Measurements from ENCODE around the gene PRH1.

The PRH1 gene

GRCh38 chr12:10891937-10892336 is 7.9 kb upstream of the PRH1 start:
- Histone ChIP-seq H3K4me1 (ENCODE audit: control insufficient read depth, insufficient read depth, low read length) (0 out of 2 replicates have a peak, but pooled peaks cover 4% of the 10 kb centered on the region), H3K4me3 (ENCODE audit: low read depth, low read length) (no peak overlapping the region), H3K27ac (ENCODE audit: low read depth, low read length) (no peak overlapping the region)

GRCh38 chr12:10889226-10889625 is 5.2 kb upstream of the PRH1 start:
- Histone ChIP-seq H3K27ac (ENCODE audit: low read depth, low read length) (no peak overlapping the region), H3K4me3 (ENCODE audit: low read depth, low read length) (no peak overlapping the region), H3K27me3 (ENCODE audit: control insufficient read depth, insufficient read depth, low read length) (no peaks in the 10 kb centered on the region), H3K36me3 (ENCODE audit: control insufficient read depth, insufficient read depth, low read length) (no peaks in the 10 kb centered on the region), H3K9ac (ENCODE audit: low read depth, low read length) (no peak overlapping the region), H3K4me1 (ENCODE audit: control insufficient read depth, insufficient read depth, low read length) (0 out of 2 replicates have a peak, but pooled peaks cover 4% of the 10 kb centered on the region), H3K9me3 (ENCODE audit: control insufficient read depth, insufficient read depth, low read length) (no peaks in the 10 kb centered on the region)

More at GRCh38 chr12:10891937-10892336, 7.9 kb upstream of the PRH1 start:
- Histone ChIP-seq H3K36me3 (ENCODE audit: control insufficient read depth, insufficient read depth, low read length) (no peaks in the 10 kb centered on the region), H3K9ac (ENCODE audit: low read depth, low read length) (no peak overlapping the region), H3K9me3 (ENCODE audit: control insufficient read depth, insufficient read depth, low read length) (no peaks in the 10 kb centered on the region), H3K27me3 (ENCODE audit: control insufficient read depth, insufficient read depth, low read length) (no peaks in the 10 kb centered on the region)

- Histone ChIP-seq H3K27ac (ENCODE audit: low read depth, low read length) (no peak overlapping the region), H3K4me3 (ENCODE audit: low read depth, low read length) (no peak overlapping the region), H3K27me3 (ENCODE audit: control insufficient read depth, insufficient read depth, low read length) (no peaks in the 10 kb centered on the region), H3K4me1 (ENCODE audit: control insufficient read depth, insufficient read depth, low read length) (no peaks in the 10 kb centered on the region), H3K9ac (ENCODE audit: low read depth, low read length) (no peak overlapping the region), H3K36me3 (ENCODE audit: control insufficient read depth, insufficient read depth, low read length) (no peaks in the 10 kb centered on the region; the same call in 1 of the 2 replicates), H3K9me3 (ENCODE audit: control insufficient read depth, insufficient read depth, low read length) (no peaks in the 10 kb centered on the region)
Measured at GRCh38 chr12:10873378-10873777, 10.7 kb downstream of the PRH1 start.

- Histone ChIP-seq H3K27me3 (ENCODE audit: control insufficient read depth, insufficient read depth, low read length) (no peaks in the 10 kb centered on the region), H3K4me3 (ENCODE audit: low read depth, low read length) (no peak overlapping the region), H3K9ac (ENCODE audit: low read depth, low read length) (no peak overlapping the region)
Measured at GRCh38 chr12:10867381-10867780, 16.7 kb downstream of the PRH1 start.

GRCh38 chr12:10863512-10864218 is 20.4 kb downstream of the PRH1 start:
- Histone ChIP-seq H3K27ac (ENCODE audit: low read depth, low read length) (no peak overlapping the region), H3K36me3 (ENCODE audit: control insufficient read depth, insufficient read depth, low read length) (no peaks in the 10 kb centered on the region), H3K4me1 (ENCODE audit: control insufficient read depth, insufficient read depth, low read length) (no peaks in the 10 kb centered on the region), H3K27me3 (ENCODE audit: control insufficient read depth, insufficient read depth, low read length) (no peaks in the 10 kb centered on the region), H3K9ac (ENCODE audit: low read depth, low read length) (no peak overlapping the region), H3K9me3 (ENCODE audit: control insufficient read depth, insufficient read depth, low read length) (0 out of 2 replicates have a peak, but pooled peaks cover 1% of the 10 kb centered on the region), H3K4me3 (ENCODE audit: low read depth, low read length) (no peak overlapping the region)

More at GRCh38 chr12:10867381-10867780, 16.7 kb downstream of the PRH1 start:
- H3K4me1 ChIP-seq (ENCODE audit: control insufficient read depth, insufficient read depth, low read length), result no peaks in the 10 kb centered on the region
- H3K27ac ChIP-seq (ENCODE audit: low read depth, low read length), result no peak overlapping the region
- no peaks in the 10 kb centered on the region for H3K36me3 ChIP-seq (ENCODE audit: control insufficient read depth, insufficient read depth, low read length)
- H3K9me3 ChIP-seq (ENCODE audit: control insufficient read depth, insufficient read depth, low read length), result no peaks in the 10 kb centered on the region

GRCh38 chr12:10861366-10861765 is 22.7 kb downstream of the PRH1 start:
- Histone ChIP-seq H3K9me3 (ENCODE audit: control insufficient read depth, insufficient read depth, low read length) (peaks cover 14% of the 10 kb centered on the region), H3K9ac (ENCODE audit: low read depth, low read length) (no peak overlapping the region), H3K4me1 (ENCODE audit: control insufficient read depth, insufficient read depth, low read length) (no peaks in the 10 kb centered on the region), H3K27me3 (ENCODE audit: control insufficient read depth, insufficient read depth, low read length) (no peaks in the 10 kb centered on the region), H3K36me3 (ENCODE audit: control insufficient read depth, insufficient read depth, low read length) (no peaks in the 10 kb centered on the region), H3K27ac (ENCODE audit: low read depth, low read length) (no peak overlapping the region), H3K4me3 (ENCODE audit: low read depth, low read length) (no peak overlapping the region)

- H3K36me3 ChIP-seq (ENCODE audit: control insufficient read depth, insufficient read depth, low read length), result no peaks in the 10 kb centered on the region
- H3K27me3 ChIP-seq (ENCODE audit: control insufficient read depth, insufficient read depth, low read length), result no peaks in the 10 kb centered on the region
- H3K9me3 ChIP-seq (ENCODE audit: control insufficient read depth, insufficient read depth, low read length), result peaks cover 26% of the 10 kb centered on the region
- H3K9ac ChIP-seq (ENCODE audit: low read depth, low read length), result no peak overlapping the region
- no peak overlapping the region for H3K27ac ChIP-seq (ENCODE audit: low read depth, low read length)
- no peaks in the 10 kb centered on the region for H3K4me1 ChIP-seq (ENCODE audit: control insufficient read depth, insufficient read depth, low read length)
- H3K4me3 ChIP-seq (ENCODE audit: low read depth, low read length), result no peak overlapping the region
Measured at GRCh38 chr12:10855807-10856206, 28.2 kb downstream of the PRH1 start.

- Histone ChIP-seq H3K27me3 (ENCODE audit: control insufficient read depth, insufficient read depth, low read length) (no peaks in the 10 kb centered on the region), H3K9me3 (ENCODE audit: control insufficient read depth, insufficient read depth, low read length) (peaks cover 26% of the 10 kb centered on the region), H3K27ac (ENCODE audit: low read depth, low read length) (no peak overlapping the region), H3K9ac (ENCODE audit: low read depth, low read length) (no peak overlapping the region), H3K4me3 (ENCODE audit: low read depth, low read length) (no peak overlapping the region), H3K36me3 (ENCODE audit: control insufficient read depth, insufficient read depth, low read length) (no peaks in the 10 kb centered on the region), H3K4me1 (ENCODE audit: control insufficient read depth, insufficient read depth, low read length) (no peaks in the 10 kb centered on the region)
Measured at GRCh38 chr12:10853776-10854175, 30.3 kb downstream of the PRH1 start.

- Histone ChIP-seq H3K9ac (ENCODE audit: low read depth, low read length) (no peak overlapping the region), H3K36me3 (ENCODE audit: control insufficient read depth, insufficient read depth, low read length) (no peaks in the 10 kb centered on the region), H3K9me3 (ENCODE audit: control insufficient read depth, insufficient read depth, low read length) (peaks cover 12% of the 10 kb centered on the region), H3K27ac (ENCODE audit: low read depth, low read length) (no peak overlapping the region), H3K4me1 (ENCODE audit: control insufficient read depth, insufficient read depth, low read length) (no peaks in the 10 kb centered on the region), H3K4me3 (ENCODE audit: low read depth, low read length) (no peak overlapping the region), H3K27me3 (ENCODE audit: control insufficient read depth, insufficient read depth, low read length) (no peaks in the 10 kb centered on the region)
Measured at GRCh38 chr12:10851243-10851858, 32.7 kb downstream of the PRH1 start.

GRCh38 chr12:10849425-10849878 is 34.6 kb downstream of the PRH1 start, which contains the start of gene PRR4:
PRR4 (minus strand) TSS chr12:10849475; CDS start chr12:10849437, 38 bp downstream.
- Histone ChIP-seq H3K4me1 (ENCODE audit: control insufficient read depth, insufficient read depth, low read length) (no peaks in the 10 kb centered on the region), H3K27me3 (ENCODE audit: control insufficient read depth, insufficient read depth, low read length) (no peaks in the 10 kb centered on the region), H3K27ac (ENCODE audit: low read depth, low read length) (no peak within 1 kb of the TSS), H3K9ac (ENCODE audit: low read depth, low read length) (no peak within 1 kb of the TSS), H3K4me3 (ENCODE audit: low read depth, low read length) (no peak within 1 kb of the TSS), H3K36me3 (ENCODE audit: control insufficient read depth, insufficient read depth, low read length) (no peaks in the 10 kb centered on the region), H3K9me3 (ENCODE audit: control insufficient read depth, insufficient read depth, low read length) (no peaks in the 10 kb centered on the region)

- Histone ChIP-seq H3K4me3 (ENCODE audit: low read depth, low read length) (no peak overlapping the region), H3K27ac (ENCODE audit: low read depth, low read length) (no peak overlapping the region)
Measured at GRCh38 chr12:10847744-10848143, 36.3 kb downstream of the PRH1 start.

More at GRCh38 chr12:10847744-10848143, 36.3 kb downstream of the PRH1 start:
- no peak overlapping the region for H3K9ac ChIP-seq (ENCODE audit: low read depth, low read length)
- H3K9me3 ChIP-seq (ENCODE audit: control insufficient read depth, insufficient read depth, low read length), result no peaks in the 10 kb centered on the region
- H3K27me3 ChIP-seq (ENCODE audit: control insufficient read depth, insufficient read depth, low read length), result no peaks in the 10 kb centered on the region
- peaks cover 7% of the 10 kb centered on the region; the same call in 1 of the 2 replicates for H3K4me1 ChIP-seq (ENCODE audit: control insufficient read depth, insufficient read depth, low read length)
- H3K36me3 ChIP-seq (ENCODE audit: control insufficient read depth, insufficient read depth, low read length), result no peaks in the 10 kb centered on the region

All from HUES48 (cell line).